BJ (cell line): ENCODE measurements around the gene OPRL1. TPM values are rescaled to one million over a fixed set of nuclear protein-coding genes. Genes with fewer than 3 reads are reported as not detected.
A peak's percentile ranks its signal among the peaks of the same experiment; 100 is the strongest.

Experiments used
- CTCF ChIA-PET: fragments of 350-600 bp; formaldehyde crosslinking; extraction: SDS; loops from one replicate; lab custom pipeline; 2021; ENCODE audit warnings: antibody characterized with exemption, inconsistent platforms; lab: Yijun Ruan, JAX
- POLR2A ChIA-PET: fragments of 300-600 bp; sonication (Branson Sonifier 250); formaldehyde crosslinking; extraction: SDS; loops from one replicate; lab custom pipeline; 2021; ENCODE audit warnings: antibody characterized with exemption; lab: Charles Lee
- DNase-seq: peaks from one replicate; pipeline ENCODE4 v3.0.0-alpha.2; 2011; ENCODE audit warnings: low read depth
- H3K27me3 ChIP-seq: 2 replicates; pipeline ENCODE4 v1.6.0; 2011; ENCODE audit warnings: low read length; ENCODE audit not compliant: control insufficient read depth, insufficient read depth
- H3K36me3 ChIP-seq: 2 replicates; pipeline ENCODE4 v1.5.1; 2011; ENCODE audit warnings: low read length; ENCODE audit not compliant: control insufficient read depth, insufficient read depth
- H3K4me3 ChIP-seq: 2 replicates; pipeline ENCODE4 v1.5.1; 2011; ENCODE audit warnings: low read depth, mild to moderate bottlenecking, control low read depth, low read length
- CTCF ChIP-seq: IDR thresholded peaks from 2 replicates; pipeline ENCODE4 v1.5.1; 2011; ENCODE audit warnings: low read depth, mild to moderate bottlenecking, control low read depth, inconsistent platforms, low read length, moderate library complexity; ENCODE audit not compliant: insufficient read depth
- polyA plus RNA-seq: library from polyadenylated mRNA; depleted of rRNA; stranded (reverse); fragments of >200 nt; gene quantifications from 2 replicates; pipeline ENCODE4 v1.2.3, GENCODE V29; 2011

Gene OPRL1
- polyA plus RNA-seq, 1 experiment = 0.97 TPM

GRCh38 chr20:64039293-64040160, 40.4 kb upstream of the OPRL1 start:
- ChIA-PET CTCF (interaction anchor here (0.6 to 5.0 kb wide), 19 partner anchors 10 to 542 kb away, joined by 3 to 76 read pairs (median 4); partner anchors contain the start of genes PRPF6, PTK6, SAMD10 and TCEA2), POLR2A (no interaction called here)
- Histone ChIP-seq H3K4me3 (peak overlapping the region; percentile 45), H3K27me3 (peaks cover 21% of the 10 kb centered on the region), H3K36me3 (no peaks in the 10 kb centered on the region; the same call in 1 of the 2 replicates)
- DNase-seq = no peak
- TF ChIP-seq CTCF = no peak

GRCh38 chr20:64040231-64041039, 39.4 kb upstream of the OPRL1 start:
- CTCF ChIA-PET = interaction anchor here (0.7 to 5.0 kb wide), 10 partner anchors 13 to 503 kb away, joined by 3 to 76 read pairs (median 4); partner anchors contain the start of genes PRPF6, PTK6, SAMD10 and UCKL1
- POLR2A ChIA-PET = no interaction called here

GRCh38 chr20:64041040-64041780, 38.7 kb upstream of the OPRL1 start:
- POLR2A ChIA-PET = no interaction called here
- CTCF ChIA-PET = interaction anchor here (0.9 to 5.0 kb wide), 3 partner anchors 13 to 85 kb away, joined by 3 to 76 read pairs (median 3); partner anchors contain the start of gene UCKL1

More at GRCh38 chr20:64040231-64041039, 39.4 kb upstream of the OPRL1 start:
- no peak for TF ChIP-seq CTCF
- Histone ChIP-seq H3K27me3 (peaks cover 22% of the 10 kb centered on the region), H3K36me3 (no peaks in the 10 kb centered on the region), H3K4me3 (no peak overlapping the region)
- no peak for DNase-seq

GRCh38 chr20:64041781-64042053, 38.2 kb upstream of the OPRL1 start:
- no peaks in the 10 kb centered on the region for H3K36me3 ChIP-seq
- H3K27me3 ChIP-seq = peaks cover 30% of the 10 kb centered on the region
- TF ChIP-seq CTCF = no peak
- CTCF ChIA-PET = interaction anchor here (1.0 to 5.0 kb wide), 2 partner anchors 14 kb away, joined by 3 to 76 read pairs; no protein-coding TSS in a partner anchor
- no peak overlapping the region; the same call in 1 of the 2 replicates for H3K4me3 ChIP-seq
- POLR2A ChIA-PET = no interaction called here
- DNase-seq = no peak

More at GRCh38 chr20:64041040-64041780, 38.7 kb upstream of the OPRL1 start:
- no peak for TF ChIP-seq CTCF
- Histone ChIP-seq H3K27me3 (peaks cover 28% of the 10 kb centered on the region), H3K4me3 (no peak overlapping the region), H3K36me3 (no peaks in the 10 kb centered on the region)
- DNase-seq = no peak
